ENCODE measurements around the gene CYB561. TPM values are rescaled to one million over a fixed set of nuclear protein-coding genes. Genes with fewer than 3 reads are reported as not detected.

Gene CYB561, protein sequence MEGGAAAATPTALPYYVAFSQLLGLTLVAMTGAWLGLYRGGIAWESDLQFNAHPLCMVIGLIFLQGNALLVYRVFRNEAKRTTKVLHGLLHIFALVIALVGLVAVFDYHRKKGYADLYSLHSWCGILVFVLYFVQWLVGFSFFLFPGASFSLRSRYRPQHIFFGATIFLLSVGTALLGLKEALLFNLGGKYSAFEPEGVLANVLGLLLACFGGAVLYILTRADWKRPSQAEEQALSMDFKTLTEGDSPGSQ
- total RNA-seq = 1 to 10 TPM; 4.8 to 5.2 TPM

DNA sequence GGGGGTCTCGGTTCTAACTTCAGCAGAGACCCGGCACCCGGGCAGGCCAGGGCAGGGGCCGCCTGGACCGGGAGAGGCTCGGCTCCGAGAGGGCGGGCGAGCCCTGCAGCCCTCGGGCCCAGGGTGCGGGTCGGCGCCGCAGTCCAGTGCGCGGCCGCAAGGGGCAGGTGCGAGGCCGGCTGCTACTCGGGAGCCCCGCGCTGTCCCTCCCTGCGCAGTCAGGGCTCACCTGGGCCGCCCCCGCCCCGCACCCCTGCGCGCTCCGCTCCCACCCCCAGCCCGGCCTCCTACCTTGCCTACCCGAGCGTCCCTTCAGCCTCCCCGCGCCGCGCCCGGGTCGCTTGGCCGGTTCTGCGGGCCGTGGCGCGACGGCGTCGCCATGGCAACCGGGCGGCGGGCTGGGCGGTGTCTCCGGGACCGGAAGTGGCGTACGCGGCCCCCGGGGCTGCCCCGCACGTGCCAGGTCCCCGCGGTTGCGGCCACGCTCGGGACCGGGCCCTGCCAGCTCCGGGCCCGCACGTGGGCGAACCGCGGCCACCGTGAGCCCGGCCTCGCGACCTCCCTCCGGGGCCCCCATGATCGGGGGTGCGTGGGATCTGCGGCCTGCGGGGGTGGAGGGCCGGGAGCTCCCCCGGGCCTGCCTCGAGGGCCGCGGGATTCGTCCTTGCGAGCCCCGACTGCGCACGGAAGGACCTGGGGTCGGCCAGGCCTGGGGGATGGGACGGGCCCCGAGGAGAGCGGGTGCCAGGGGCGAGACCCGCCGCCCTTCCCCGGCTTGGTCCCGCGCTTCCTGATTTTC lies at the start of gene CYB561:
TSS of gene CYB561 (minus strand) at position 353 of the 799 bp plus-strand sequence. CDS start 8,759 bp downstream, outside the sequence.

DNA sequence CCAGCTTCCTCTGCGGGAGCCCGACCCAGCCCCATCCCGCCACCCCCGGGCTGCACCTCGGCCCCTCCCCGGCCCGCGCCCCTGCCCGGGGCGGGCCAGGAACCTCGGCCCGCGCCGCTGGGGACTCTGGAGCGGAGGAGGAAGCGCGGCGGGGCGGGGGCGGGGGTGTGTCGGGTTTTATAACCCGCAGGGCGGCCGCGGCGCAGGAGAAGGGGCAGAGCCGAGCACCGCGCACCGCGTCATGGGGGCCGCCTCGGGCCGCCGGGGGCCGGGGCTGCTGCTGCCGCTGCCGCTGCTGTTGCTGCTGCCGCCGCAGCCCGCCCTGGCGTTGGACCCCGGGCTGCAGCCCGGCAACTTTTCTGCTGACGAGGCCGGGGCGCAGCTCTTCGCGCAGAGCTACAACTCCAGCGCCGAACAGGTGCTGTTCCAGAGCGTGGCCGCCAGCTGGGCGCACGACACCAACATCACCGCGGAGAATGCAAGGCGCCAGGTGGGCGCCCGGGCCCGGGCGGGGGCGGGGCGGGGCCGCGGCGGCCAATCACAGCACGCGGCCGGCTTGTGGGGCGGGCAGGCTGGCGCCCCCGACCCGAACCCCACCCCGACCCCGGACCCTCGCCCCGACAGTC lies 30.9 kb upstream of the CYB561 start, which contains the start of gene ACE:
TSS of gene ACE (plus strand) at position 208 of the 626 bp plus-strand sequence. CDS start at position 242, 34 bp downstream.

Other genes starting within 250 kb of the CYB561 start
- 1 to 10 TPM; 3.1 to 3.6 TPM for gene ACE, start 30.8 kb upstream of the CYB561 start, total RNA-seq
- not detected for gene KCNH6, start 77.1 kb upstream of the CYB561 start, total RNA-seq
- gene DCAF7, start 104.2 kb upstream of the CYB561 start, total RNA-seq = 100 to 1,000 TPM; 109 to 116 TPM
- 10 to 100 TPM; 20.3 to 22.4 TPM for gene TACO1, start 154.6 kb upstream of the CYB561 start, total RNA-seq
- 10 to 100 TPM; 43.0 to 44.6 TPM for gene MAP3K3, start 176.1 kb upstream of the CYB561 start, total RNA-seq